A673 (cell line): ENCODE measurements around the gene GM2A. TPM values are rescaled to one million over a fixed set of nuclear protein-coding genes. Genes with fewer than 3 reads are reported as not detected.
"Not testable (repeated sequence)": the region's sequence is repeated elsewhere in the genome, so short reads cannot be mapped to it uniquely, and the experiment has no call there.

ENCODE experiments used
- BruUV-seq: library from RNA; stranded (reverse); fragments of 400-500 nt; replicated peaks from 2 replicates; lab custom pipeline; 2021; lab: Mats Ljungman, UMichigan
- CTCF ChIA-PET: fragments of 300-600 bp; sonication (Branson Sonifier 250); formaldehyde crosslinking; loops from one replicate; lab custom pipeline; 2022; ENCODE audit warnings: antibody characterized with exemption; lab: Charles Lee
- POLR2A ChIA-PET: fragments of 300-600 bp; sonication (Branson Sonifier 250); formaldehyde crosslinking; loops from one replicate; lab custom pipeline; 2022; ENCODE audit warnings: antibody characterized with exemption; ENCODE audit not compliant: low non-redundant PET; lab: Charles Lee
- DNase-seq: peaks from one replicate; pipeline ENCODE4 v3.0.0-alpha.2; 2015; ENCODE audit warnings: low spot score
- H3K27ac ChIP-seq: fragments of 200-600 bp; sonication (generic); 2 replicates; pipeline ENCODE4 v1.5.1; 2016; ENCODE audit warnings: mixed run types, low read depth, mild to moderate bottlenecking, mixed read lengths, antibody characterized with exemption, low read length; ENCODE audit not compliant: poor library complexity, severe bottlenecking
- H3K27me3 ChIP-seq: fragments of 200-600 bp; sonication (generic); replicated peaks from 2 replicates; pipeline ENCODE4 v1.6.1; 2017; ENCODE audit warnings: mixed run types, low read depth, mild to moderate bottlenecking, mixed read lengths, antibody characterized with exemption, low read length; ENCODE audit not compliant: insufficient read depth, poor library complexity
- H3K36me3 ChIP-seq: fragments of 200-600 bp; sonication (generic); 2 replicates; pipeline ENCODE4 v1.6.1; 2016; ENCODE audit warnings: mixed run types, mild to moderate bottlenecking, mixed read lengths, antibody characterized with exemption, low read length; ENCODE audit not compliant: insufficient read depth, poor library complexity, severe bottlenecking
- H3K4me1 ChIP-seq: fragments of 200-600 bp; sonication (generic); 2 replicates; pipeline ENCODE4 v1.6.1; 2017; ENCODE audit warnings: mixed run types, mild to moderate bottlenecking, mixed read lengths, antibody characterized with exemption, low read length; ENCODE audit not compliant: insufficient read depth, poor library complexity, severe bottlenecking
- H3K4me3 ChIP-seq: fragments of 200-600 bp; sonication (generic); 2 replicates; pipeline ENCODE4 v1.5.1; 2016; ENCODE audit warnings: low read depth, mixed run types, mild to moderate bottlenecking, mixed read lengths, low read length; ENCODE audit not compliant: poor library complexity, severe bottlenecking
- H3K9me3 ChIP-seq: fragments of 200-600 bp; sonication (generic); 2 replicates; pipeline ENCODE4 v1.6.1; 2016; ENCODE audit warnings: mixed run types, low read depth, mild to moderate bottlenecking, mixed read lengths, antibody characterized with exemption, low read length; ENCODE audit not compliant: poor library complexity, severe bottlenecking
- EZH2 ChIP-seq: fragments of 200-600 bp; sonication (generic); IDR thresholded peaks from 2 replicates; pipeline ENCODE4 v1.6.1; 2017; ENCODE audit warnings: borderline replicate concordance, low read depth, mild to moderate bottlenecking, mixed read lengths, antibody characterized with exemption, low read length; ENCODE audit not compliant: poor library complexity, severe bottlenecking
- intact Hi-C: fragments of 100-400 bp; cut with micrococcal nuclease; formaldehyde crosslinking; loops from one replicate; pipeline ENCODE4 v1.10.0; 2022; ENCODE audit not compliant: unreplicated experiment
- total RNA-seq: library from RNA; stranded (reverse); gene quantifications from 2 replicates; pipeline ENCODE4 v1.2.3, GENCODE V29; 2021
- TF ChIP-seq, protein P1 (sequence below): fragments of 300-800, 200-600 bp; sonication (generic); conservative IDR thresholded peaks from 2 replicates; pipeline ENCODE4 v1.5.1; 2017; ENCODE audit warnings: low read depth, mild to moderate bottlenecking, antibody characterized with exemption, low read length, moderate library complexity, mixed read lengths

GM2A gene
- total RNA-seq, 1 experiment from 2014 or later: 3.5 TPM

DNA sequence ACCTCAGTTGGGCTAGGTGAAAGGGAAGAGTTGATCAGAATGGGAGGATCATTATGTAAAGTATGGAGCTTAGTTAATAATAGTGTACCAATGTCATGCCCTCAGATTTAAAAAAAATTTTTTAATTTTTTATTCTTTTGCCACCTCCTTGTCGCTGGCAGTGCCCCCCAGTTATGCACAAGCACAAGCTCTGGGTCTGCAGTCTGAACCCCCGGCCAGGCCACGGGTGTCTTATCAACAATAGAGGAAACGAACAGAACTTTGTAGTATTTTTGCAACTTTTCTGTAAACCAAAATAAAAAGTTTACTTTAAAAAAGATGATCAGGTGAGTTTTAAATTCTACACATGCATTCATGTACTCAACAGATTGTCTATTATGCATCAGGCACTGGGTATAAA, 1.4 kb upstream of the GM2A start:
- Histone ChIP-seq H3K4me1 (peaks cover 7% of the 10 kb centered on the region), H3K9me3 (no peaks in the 10 kb centered on the region), H3K36me3 (no peaks in the 10 kb centered on the region), H3K27me3 (no peaks in the 10 kb centered on the region), H3K4me3 (no peak overlapping the region), H3K27ac (no peak overlapping the region)
- DNase-seq: no peak
- POLR2A ChIA-PET: no interaction called here
- BruUV-seq: no TSS peak
- CTCF ChIA-PET: no interaction called here
- TF ChIP-seq, protein P1, sequence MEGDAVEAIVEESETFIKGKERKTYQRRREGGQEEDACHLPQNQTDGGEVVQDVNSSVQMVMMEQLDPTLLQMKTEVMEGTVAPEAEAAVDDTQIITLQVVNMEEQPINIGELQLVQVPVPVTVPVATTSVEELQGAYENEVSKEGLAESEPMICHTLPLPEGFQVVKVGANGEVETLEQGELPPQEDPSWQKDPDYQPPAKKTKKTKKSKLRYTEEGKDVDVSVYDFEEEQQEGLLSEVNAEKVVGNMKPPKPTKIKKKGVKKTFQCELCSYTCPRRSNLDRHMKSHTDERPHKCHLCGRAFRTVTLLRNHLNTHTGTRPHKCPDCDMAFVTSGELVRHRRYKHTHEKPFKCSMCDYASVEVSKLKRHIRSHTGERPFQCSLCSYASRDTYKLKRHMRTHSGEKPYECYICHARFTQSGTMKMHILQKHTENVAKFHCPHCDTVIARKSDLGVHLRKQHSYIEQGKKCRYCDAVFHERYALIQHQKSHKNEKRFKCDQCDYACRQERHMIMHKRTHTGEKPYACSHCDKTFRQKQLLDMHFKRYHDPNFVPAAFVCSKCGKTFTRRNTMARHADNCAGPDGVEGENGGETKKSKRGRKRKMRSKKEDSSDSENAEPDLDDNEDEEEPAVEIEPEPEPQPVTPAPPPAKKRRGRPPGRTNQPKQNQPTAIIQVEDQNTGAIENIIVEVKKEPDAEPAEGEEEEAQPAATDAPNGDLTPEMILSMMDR: no peak
- no peak for TF ChIP-seq EZH2
- intact Hi-C loops: no loop called here

DNA sequence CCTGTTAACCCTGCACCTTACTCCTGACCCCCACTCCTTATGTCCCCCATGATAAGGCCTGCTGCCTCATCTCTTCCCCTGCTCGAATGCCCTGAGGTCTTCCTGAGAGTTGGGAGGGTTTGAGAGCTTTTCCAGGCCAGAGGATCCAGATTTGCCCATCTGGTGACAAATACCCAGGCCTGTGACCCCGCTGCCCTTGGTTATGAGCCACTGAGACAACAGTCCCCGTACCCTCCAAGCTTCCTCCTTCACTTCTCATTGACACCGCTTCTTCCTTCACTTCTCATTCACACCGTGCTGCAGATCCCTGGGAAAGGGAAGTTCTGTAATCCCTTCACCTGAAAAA, 593 bp downstream of the GM2A start:
- no peak for DNase-seq
- BruUV-seq: no TSS peak

DNA sequence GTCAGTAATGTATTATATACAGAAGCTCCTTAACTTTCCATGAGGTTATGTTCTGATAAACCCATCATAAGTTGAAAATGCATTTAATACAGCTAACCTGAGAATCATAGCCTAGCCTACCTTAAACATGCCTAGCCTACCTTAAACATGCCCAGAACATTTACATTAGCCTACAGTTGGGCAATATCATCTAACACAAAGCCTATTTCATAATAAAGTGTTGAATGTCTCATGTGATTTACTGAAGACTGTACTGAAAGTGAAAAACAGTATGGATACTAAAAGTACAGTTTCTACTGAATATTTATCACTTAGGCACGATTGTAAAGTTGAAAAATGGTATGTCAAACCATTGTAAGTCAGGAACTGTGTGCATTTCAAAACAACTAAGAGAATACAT, 1.6 kb downstream of the GM2A start:
- Histone ChIP-seq H3K9me3 (no peaks in the 10 kb centered on the region), H3K4me1 (peaks cover 7% of the 10 kb centered on the region), H3K4me3 (no peak overlapping the region), H3K27ac (no peak overlapping the region), H3K36me3 (no peaks in the 10 kb centered on the region), H3K27me3 (no peaks in the 10 kb centered on the region)
- no peak for DNase-seq
- ChIA-PET CTCF (no interaction called here), POLR2A (no interaction called here)
- BruUV-seq: no TSS peak
- TF ChIP-seq, protein P1: no peak
- TF ChIP-seq EZH2: no peak
- intact Hi-C loops: no loop called here

More for the DNA sequence above, 593 bp downstream of the GM2A start:
- H3K9me3 ChIP-seq: no peaks in the 10 kb centered on the region
- peak overlapping the region; percentile 59 for H3K4me3 ChIP-seq
- H3K27me3 ChIP-seq: no peaks in the 10 kb centered on the region
- H3K36me3 ChIP-seq: no peaks in the 10 kb centered on the region
- H3K27ac ChIP-seq: no peak overlapping the region
- CTCF ChIA-PET: no interaction called here
- TF ChIP-seq EZH2: no peak
- TF ChIP-seq, protein P1: no peak
- POLR2A ChIA-PET: no interaction called here
- peaks cover 7% of the 10 kb centered on the region for H3K4me1 ChIP-seq
- intact Hi-C loops: no loop called here

DNA sequence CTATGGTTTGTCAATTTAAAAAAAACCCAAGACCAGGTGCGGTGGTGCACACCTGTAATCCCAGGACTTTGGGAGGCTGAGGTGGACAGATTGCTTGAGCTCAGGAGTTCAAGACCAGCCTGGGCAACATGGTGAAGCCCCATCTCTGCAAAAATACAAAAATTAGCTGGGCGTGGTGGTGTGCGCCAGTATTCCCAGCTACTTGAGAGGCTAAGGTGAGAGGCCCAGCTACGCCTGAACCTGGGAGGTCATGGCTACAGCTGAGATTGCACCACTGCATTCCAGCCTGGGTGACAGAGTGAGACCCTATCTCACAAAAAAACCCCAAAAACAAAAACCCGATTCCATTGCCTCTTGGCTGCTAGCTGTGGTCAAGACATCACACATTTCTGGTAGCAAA, 2.0 kb downstream of the GM2A start:
- H3K9me3 ChIP-seq, CTCF ChIA-PET, H3K27ac ChIP-seq, H3K36me3 ChIP-seq, intact Hi-C loops, H3K27me3 ChIP-seq, DNase-seq, POLR2A ChIA-PET, H3K4me1 ChIP-seq, H3K4me3 ChIP-seq, BruUV-seq: not testable (repeated sequence)
